PC-3 (cell line): ENCODE results near the gene GCLC.

Source experiments
- CTCF ChIP-seq: fragments of 300-600 bp; sonication (generic); conservative IDR thresholded peaks from 2 replicates; pipeline ENCODE4 v1.5.1; 2017; ENCODE audit warnings: antibody characterized with exemption, low read depth, mild to moderate bottlenecking, low read length
- EZH2 ChIP-seq: fragments of 300-600 bp; sonication (generic); IDR thresholded peaks from one replicate; pipeline ENCODE4 v1.6.1; 2017; ENCODE audit warnings: antibody characterized with exemption, mild to moderate bottlenecking, low read length; ENCODE audit not compliant: unreplicated experiment

- TF ChIP-seq EZH2 (no peak), CTCF (no peak)
Measured at GRCh38 chr6:53483423-53484353, 61.2 kb downstream of the GCLC start.
